Measurements from ENCODE around the gene PRADC1. TPM values are rescaled to one million over a fixed set of nuclear protein-coding genes. Genes with fewer than 3 reads are reported as not detected.

The PRADC1 gene
- total and polyA plus RNA-seq, 4 donors: 12.1 to 41.4 (median 30.6) TPM

DNA sequence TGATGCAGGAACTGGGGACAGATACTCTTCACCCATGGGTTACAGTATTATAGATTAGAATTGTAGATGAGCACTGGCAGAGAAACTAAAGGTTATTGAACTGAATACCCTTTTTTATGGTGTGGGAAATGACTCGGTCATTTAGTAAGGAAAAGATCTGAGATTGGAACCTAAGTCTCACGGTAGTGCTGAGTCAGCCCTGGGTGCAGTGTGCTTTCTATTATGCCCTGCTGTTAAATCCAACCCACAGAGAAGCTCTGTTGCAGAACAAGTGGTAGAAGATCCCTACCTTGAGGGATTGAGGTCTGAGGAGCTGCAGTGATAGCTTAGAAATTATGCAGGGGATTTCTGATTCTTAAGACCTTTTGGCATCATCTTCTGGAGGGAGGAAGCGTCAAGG, 13.8 kb upstream of the PRADC1 start:
- TF ChIP-seq HNF4A (conservative IDR thresholded peaks at IDR 0.05): no peak
- no peak for TF ChIP-seq JUND (IDR thresholded peaks at IDR 0.05)
- TF ChIP-seq, protein P1, sequence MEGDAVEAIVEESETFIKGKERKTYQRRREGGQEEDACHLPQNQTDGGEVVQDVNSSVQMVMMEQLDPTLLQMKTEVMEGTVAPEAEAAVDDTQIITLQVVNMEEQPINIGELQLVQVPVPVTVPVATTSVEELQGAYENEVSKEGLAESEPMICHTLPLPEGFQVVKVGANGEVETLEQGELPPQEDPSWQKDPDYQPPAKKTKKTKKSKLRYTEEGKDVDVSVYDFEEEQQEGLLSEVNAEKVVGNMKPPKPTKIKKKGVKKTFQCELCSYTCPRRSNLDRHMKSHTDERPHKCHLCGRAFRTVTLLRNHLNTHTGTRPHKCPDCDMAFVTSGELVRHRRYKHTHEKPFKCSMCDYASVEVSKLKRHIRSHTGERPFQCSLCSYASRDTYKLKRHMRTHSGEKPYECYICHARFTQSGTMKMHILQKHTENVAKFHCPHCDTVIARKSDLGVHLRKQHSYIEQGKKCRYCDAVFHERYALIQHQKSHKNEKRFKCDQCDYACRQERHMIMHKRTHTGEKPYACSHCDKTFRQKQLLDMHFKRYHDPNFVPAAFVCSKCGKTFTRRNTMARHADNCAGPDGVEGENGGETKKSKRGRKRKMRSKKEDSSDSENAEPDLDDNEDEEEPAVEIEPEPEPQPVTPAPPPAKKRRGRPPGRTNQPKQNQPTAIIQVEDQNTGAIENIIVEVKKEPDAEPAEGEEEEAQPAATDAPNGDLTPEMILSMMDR (IDR thresholded peaks at IDR 0.05; ENCODE audit: low read depth, low read length, missing input control): no peak
- Histone ChIP-seq H3K27me3 (ENCODE audit: control insufficient read depth in 4 of 4, insufficient read depth in 4 of 4, low read length in 3 of 4) (no peaks in the 10 kb centered on the region), H3K9me3 (ENCODE audit: control insufficient read depth in 4 of 4, low read length in 3 of 4) (no peaks in the 10 kb centered on the region), H3K4me3 (ENCODE audit: low read depth in 1 of 3, low read length in 3 of 3) (no peak overlapping the region), H3K4me1 (ENCODE audit: control insufficient read depth in 4 of 4, insufficient read depth in 4 of 4, low read length in 3 of 4) (no peaks in the 10 kb centered on the region), H3K9ac (ENCODE audit: low read depth in 1 of 2, low read length in 2 of 2) (no peak overlapping the region), H3K36me3 (ENCODE audit: control insufficient read depth in 4 of 4, insufficient read depth in 3 of 4, low read depth in 1 of 4, low read length in 3 of 4) (peaks cover 20 to 95% (median 78%) of the 10 kb centered on the region in 4 donors), H3K27ac (ENCODE audit: low read depth in 1 of 2, low read length in 2 of 2) (no peak overlapping the region)
- WGBS: 83% methylated on average over 3 of the region's 3 CpGs
- no peak for DNase-seq (ENCODE audit: low spot score)

DNA sequence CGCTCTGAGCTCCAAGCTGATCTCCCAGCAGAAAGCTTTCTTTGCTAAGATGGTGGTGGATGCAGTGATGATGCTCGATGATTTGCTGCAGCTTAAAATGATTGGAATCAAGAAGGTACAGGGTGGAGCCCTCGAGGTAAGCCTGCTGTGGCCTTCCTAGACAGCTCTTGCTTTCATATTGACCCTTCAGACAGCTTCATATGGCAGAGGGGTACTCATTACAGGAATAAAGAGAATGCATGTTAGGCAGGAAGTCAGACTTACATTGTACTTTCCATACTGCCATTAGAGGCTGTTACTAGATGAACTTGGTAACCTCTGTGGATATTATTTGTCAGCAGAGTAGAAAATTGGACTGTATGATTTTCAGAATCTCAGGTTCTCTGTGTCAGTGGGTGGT, 11.5 kb upstream of the PRADC1 start:
- Histone ChIP-seq H3K36me3 (ENCODE audit: control insufficient read depth in 4 of 4, insufficient read depth in 3 of 4, low read depth in 1 of 4, low read length in 3 of 4) (peaks cover 19 to 82% (median 71%) of the 10 kb centered on the region in 4 donors), H3K27ac (ENCODE audit: low read depth in 1 of 2, low read length in 2 of 2) (no peak overlapping the region), H3K4me1 (ENCODE audit: control insufficient read depth in 4 of 4, insufficient read depth in 4 of 4, low read length in 3 of 4) (no peaks in the 10 kb centered on the region), H3K9ac (ENCODE audit: low read depth in 1 of 2, low read length in 2 of 2) (no peak overlapping the region), H3K27me3 (ENCODE audit: control insufficient read depth in 4 of 4, insufficient read depth in 4 of 4, low read length in 3 of 4) (no peaks in the 10 kb centered on the region), H3K4me3 (ENCODE audit: low read depth in 1 of 3, low read length in 3 of 3) (no peak overlapping the region), H3K9me3 (ENCODE audit: control insufficient read depth in 4 of 4, low read length in 3 of 4) (no peaks in the 10 kb centered on the region)
- DNase-seq (ENCODE audit: low spot score): no peak
- no peak for TF ChIP-seq GABPA (IDR thresholded peaks at IDR 0.05 in 1 of 2, conservative IDR thresholded peaks at IDR 0.05 in 1 of 2)
- 94% methylated on average over 3 of the region's 3 CpGs for WGBS

DNA sequence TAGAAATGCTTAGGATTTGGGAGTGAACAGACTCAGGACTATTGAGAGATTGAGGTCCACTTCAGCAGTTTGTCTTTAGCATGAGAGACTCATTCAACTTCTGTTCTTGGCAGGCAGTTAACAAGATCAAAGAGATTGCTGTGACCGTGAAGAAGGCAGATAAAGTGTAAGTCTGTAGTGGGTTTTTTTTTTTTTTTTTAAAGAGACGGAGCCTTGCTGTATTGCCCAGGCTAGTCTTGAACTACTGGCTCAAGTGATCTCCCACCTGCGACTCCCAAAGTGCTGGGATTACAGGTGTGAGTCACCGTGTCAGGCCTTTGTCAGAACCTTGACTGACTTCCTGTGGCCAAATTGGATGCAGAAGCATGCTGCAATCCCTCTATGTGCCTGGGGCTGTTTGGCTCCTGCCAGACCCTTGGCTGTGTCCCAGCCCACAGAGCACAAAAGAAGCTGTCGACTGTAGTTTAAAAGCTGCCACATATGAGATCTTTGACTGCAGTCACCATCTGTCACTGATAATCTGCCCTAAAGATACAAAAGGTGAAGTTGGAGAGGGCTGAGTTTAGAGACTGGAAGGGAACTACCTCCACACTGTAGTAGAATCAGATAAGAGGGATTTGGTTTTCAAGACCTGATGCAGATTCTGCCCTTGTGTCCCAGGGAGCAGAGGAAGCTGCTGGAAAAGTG, 11.0 kb upstream of the PRADC1 start:
- no peak overlapping the region for H3K9ac ChIP-seq (ENCODE audit: low read depth in 1 of 2, low read length in 2 of 2)
- no peak for DNase-seq (ENCODE audit: low spot score)
- H3K4me1 ChIP-seq (ENCODE audit: control insufficient read depth in 4 of 4, insufficient read depth in 4 of 4, low read length in 3 of 4): no peaks in the 10 kb centered on the region
- H3K4me3 ChIP-seq (ENCODE audit: low read depth in 1 of 3, low read length in 3 of 3): no peak overlapping the region
- H3K9me3 ChIP-seq (ENCODE audit: control insufficient read depth in 4 of 4, low read length in 3 of 4): no peaks in the 10 kb centered on the region
- H3K27me3 ChIP-seq (ENCODE audit: control insufficient read depth in 4 of 4, insufficient read depth in 4 of 4, low read length in 3 of 4): no peaks in the 10 kb centered on the region
- WGBS: 78% methylated on average over 5 of the region's 5 CpGs
- TF ChIP-seq YY1 (IDR thresholded peaks at IDR 0.05) (no peak), RAD21 (IDR thresholded peaks at IDR 0.05) (no peak), FOXA2 (IDR thresholded peaks at IDR 0.05) (no peak), SP1 (IDR thresholded peaks at IDR 0.05) (no peak), NR2F2 (IDR thresholded peaks at IDR 0.05) (no peak), FOXA1 (IDR thresholded peaks at IDR 0.05) (no peak)
- TF ChIP-seq, protein P2, sequence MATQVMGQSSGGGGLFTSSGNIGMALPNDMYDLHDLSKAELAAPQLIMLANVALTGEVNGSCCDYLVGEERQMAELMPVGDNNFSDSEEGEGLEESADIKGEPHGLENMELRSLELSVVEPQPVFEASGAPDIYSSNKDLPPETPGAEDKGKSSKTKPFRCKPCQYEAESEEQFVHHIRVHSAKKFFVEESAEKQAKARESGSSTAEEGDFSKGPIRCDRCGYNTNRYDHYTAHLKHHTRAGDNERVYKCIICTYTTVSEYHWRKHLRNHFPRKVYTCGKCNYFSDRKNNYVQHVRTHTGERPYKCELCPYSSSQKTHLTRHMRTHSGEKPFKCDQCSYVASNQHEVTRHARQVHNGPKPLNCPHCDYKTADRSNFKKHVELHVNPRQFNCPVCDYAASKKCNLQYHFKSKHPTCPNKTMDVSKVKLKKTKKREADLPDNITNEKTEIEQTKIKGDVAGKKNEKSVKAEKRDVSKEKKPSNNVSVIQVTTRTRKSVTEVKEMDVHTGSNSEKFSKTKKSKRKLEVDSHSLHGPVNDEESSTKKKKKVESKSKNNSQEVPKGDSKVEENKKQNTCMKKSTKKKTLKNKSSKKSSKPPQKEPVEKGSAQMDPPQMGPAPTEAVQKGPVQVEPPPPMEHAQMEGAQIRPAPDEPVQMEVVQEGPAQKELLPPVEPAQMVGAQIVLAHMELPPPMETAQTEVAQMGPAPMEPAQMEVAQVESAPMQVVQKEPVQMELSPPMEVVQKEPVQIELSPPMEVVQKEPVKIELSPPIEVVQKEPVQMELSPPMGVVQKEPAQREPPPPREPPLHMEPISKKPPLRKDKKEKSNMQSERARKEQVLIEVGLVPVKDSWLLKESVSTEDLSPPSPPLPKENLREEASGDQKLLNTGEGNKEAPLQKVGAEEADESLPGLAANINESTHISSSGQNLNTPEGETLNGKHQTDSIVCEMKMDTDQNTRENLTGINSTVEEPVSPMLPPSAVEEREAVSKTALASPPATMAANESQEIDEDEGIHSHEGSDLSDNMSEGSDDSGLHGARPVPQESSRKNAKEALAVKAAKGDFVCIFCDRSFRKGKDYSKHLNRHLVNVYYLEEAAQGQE (IDR thresholded peaks at IDR 0.05): no peak
- TF ChIP-seq, protein P3, sequence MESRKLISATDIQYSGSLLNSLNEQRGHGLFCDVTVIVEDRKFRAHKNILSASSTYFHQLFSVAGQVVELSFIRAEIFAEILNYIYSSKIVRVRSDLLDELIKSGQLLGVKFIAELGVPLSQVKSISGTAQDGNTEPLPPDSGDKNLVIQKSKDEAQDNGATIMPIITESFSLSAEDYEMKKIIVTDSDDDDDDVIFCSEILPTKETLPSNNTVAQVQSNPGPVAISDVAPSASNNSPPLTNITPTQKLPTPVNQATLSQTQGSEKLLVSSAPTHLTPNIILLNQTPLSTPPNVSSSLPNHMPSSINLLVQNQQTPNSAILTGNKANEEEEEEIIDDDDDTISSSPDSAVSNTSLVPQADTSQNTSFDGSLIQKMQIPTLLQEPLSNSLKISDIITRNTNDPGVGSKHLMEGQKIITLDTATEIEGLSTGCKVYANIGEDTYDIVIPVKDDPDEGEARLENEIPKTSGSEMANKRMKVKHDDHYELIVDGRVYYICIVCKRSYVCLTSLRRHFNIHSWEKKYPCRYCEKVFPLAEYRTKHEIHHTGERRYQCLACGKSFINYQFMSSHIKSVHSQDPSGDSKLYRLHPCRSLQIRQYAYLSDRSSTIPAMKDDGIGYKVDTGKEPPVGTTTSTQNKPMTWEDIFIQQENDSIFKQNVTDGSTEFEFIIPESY (IDR thresholded peaks at IDR 0.05): no peak
- peaks cover 19 to 78% (median 68%) of the 10 kb centered on the region in 4 donors for H3K36me3 ChIP-seq (ENCODE audit: control insufficient read depth in 4 of 4, insufficient read depth in 3 of 4, low read depth in 1 of 4, low read length in 3 of 4)
- no peak overlapping the region for H3K27ac ChIP-seq (ENCODE audit: low read depth in 1 of 2, low read length in 2 of 2)

Measured in liver (tissue), 9 donors.